CD4-positive, alpha-beta T cell (primary cell): ENCODE measurements around the gene SH3BGR. TPM values are rescaled to one million over a fixed set of nuclear protein-coding genes. Genes with fewer than 3 reads are reported as not detected.

Source experiments
- ATAC-seq: fragments of 200-7000 bp; cut with Tn5 transposase; one replicate; pipeline ENCODE4 v1.10.0; 2022; ENCODE audit warnings: mild to moderate bottlenecking; ENCODE audit not compliant: poor library complexity
- CTCF ChIA-PET: fragments of 350-600 bp; sonication (Branson Sonifier 250); formaldehyde crosslinking; loops from one replicate; lab custom pipeline; 2021; ENCODE audit warnings: antibody characterized with exemption, inconsistent platforms; lab: Charles Lee
- POLR2A ChIA-PET: fragments of 350-600 bp; sonication (Branson Sonifier 250); formaldehyde crosslinking; loops from one replicate; lab custom pipeline; 2021; ENCODE audit warnings: antibody characterized with exemption, inconsistent platforms; lab: Charles Lee
- DNase-seq, 14 experiments: peaks; one replicate each; pipeline ENCODE4 v3.0.0-alpha.2; 2013 to 2020; ENCODE audit warnings: mixed read lengths in 2 of 14
- H3K27ac ChIP-seq, 2 donors: one replicate each; pipeline versions ENCODE4 v1.5.1 to v1.7.0; 2013; ENCODE audit warnings: low read length in 2 of 2, low read depth in 1 of 2, mild to moderate bottlenecking in 1 of 2
- H3K27me3 ChIP-seq, 2 experiments: 1 replicate in 1 of 2; 2 replicates in 1 of 2; pipeline versions ENCODE4 v1.6.1 to v1.7.0; 2013; ENCODE audit warnings: low read length in 2 of 2, control low read depth in 1 of 2, mild to moderate bottlenecking in 1 of 2, moderate library complexity in 1 of 2; ENCODE audit not compliant: insufficient read depth in 2 of 2, control insufficient read depth in 1 of 2
- H3K36me3 ChIP-seq: one replicate; pipeline ENCODE4 v1.6.1; 2013; ENCODE audit warnings: low read length, control low read depth; ENCODE audit not compliant: insufficient read depth
- H3K4me1 ChIP-seq: one replicate; pipeline ENCODE4 v1.6.1; 2013; ENCODE audit warnings: low read length, control low read depth; ENCODE audit not compliant: insufficient read depth
- H3K4me3 ChIP-seq: one replicate; pipeline ENCODE4 v1.5.1; 2013; ENCODE audit warnings: mild to moderate bottlenecking, low read length, moderate library complexity
- H3K9me3 ChIP-seq, 2 experiments: 1 replicate in 1 of 2; 2 replicates in 1 of 2; pipeline versions ENCODE4 v1.6.1 to v1.7.0; 2013; ENCODE audit warnings: low read length in 2 of 2, mild to moderate bottlenecking in 2 of 2, control low read depth in 1 of 2, moderate library complexity in 1 of 2; ENCODE audit not compliant: control insufficient read depth in 1 of 2, insufficient read depth in 1 of 2
- H3K27ac Mint-ChIP-seq: one replicate; pipeline ENCODE4 v1.8.0; 2020; ENCODE audit warnings: mixed read lengths
- H3K27me3 Mint-ChIP-seq: one replicate; pipeline ENCODE4 v1.8.0; 2021; ENCODE audit warnings: mixed read lengths
- H3K36me3 Mint-ChIP-seq: one replicate; pipeline ENCODE4 v1.8.0; 2021; ENCODE audit warnings: low read depth, mixed read lengths
- H3K4me1 Mint-ChIP-seq: one replicate; pipeline ENCODE4 v1.8.0; 2021; ENCODE audit warnings: low read depth, mixed read lengths
- H3K4me3 Mint-ChIP-seq: one replicate; pipeline ENCODE4 v1.8.0; 2020; ENCODE audit warnings: mild to moderate bottlenecking, mixed read lengths
- H3K9me3 Mint-ChIP-seq: one replicate; pipeline ENCODE4 v1.8.0; 2020; ENCODE audit warnings: mixed read lengths
- intact Hi-C, 2 experiments: fragments of 100-400 bp; cut with DNase I in 1 of 2; cut with micrococcal nuclease in 1 of 2; formaldehyde crosslinking; loops; one replicate each; pipeline versions ENCODE4 v1.15.1 to v1.9.0; 2023 to 2025; cut with DNase I, micrococcal nuclease
- total RNA-seq, 174 experiments: library from RNA in 2 of 174; stranded (reverse) in 2 of 174; gene quantifications; one replicate each; pipeline ENCODE4 v1.2.3 and lab custom pipeline; 2021 to 2026
- TF ChIP-seq, protein P1 (sequence below): fragments of 200-600 bp; IDR thresholded peaks from one replicate; pipeline ENCODE4 v1.8.0; 2022; ENCODE audit warnings: antibody characterized with exemption, mild to moderate bottlenecking

The SH3BGR gene
- total RNA-seq, 2 experiments from 2014 or later: 0.63 to 0.87 TPM

DNA sequence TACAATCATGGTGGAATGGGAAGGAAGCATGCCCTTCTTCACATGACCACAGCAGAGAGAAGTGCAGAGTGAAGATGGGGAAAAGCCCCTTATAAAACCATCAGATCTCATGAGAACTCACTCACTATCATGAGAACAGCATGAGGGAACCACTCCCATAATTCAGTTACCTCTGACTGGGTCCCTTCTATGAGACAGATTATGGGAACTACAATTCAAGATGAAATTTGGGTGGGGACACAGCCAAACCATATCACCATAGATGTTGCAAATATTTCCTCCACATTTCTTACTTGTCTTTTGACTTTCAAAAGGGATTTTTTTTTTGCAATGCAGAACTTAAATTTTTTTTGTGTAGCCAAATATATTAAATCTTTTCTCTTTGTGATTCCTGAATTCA is 14.8 kb downstream of the SH3BGR start:
- Histone ChIP-seq H3K4me3 (no peak overlapping the region), H3K36me3 (no peaks in the 10 kb centered on the region), H3K27me3 (no peaks in the 10 kb centered on the region), H3K4me1 (no peaks in the 10 kb centered on the region), H3K27ac (no peak overlapping the region), H3K9me3 (no peaks in the 10 kb centered on the region)
- Mint-ChIP-seq H3K4me3 (no peak overlapping the region), H3K27ac (no peak overlapping the region), H3K9me3 (no peaks in the 10 kb centered on the region), H3K36me3 (no peaks in the 10 kb centered on the region), H3K27me3 (no peaks in the 10 kb centered on the region), H3K4me1 (no peaks in the 10 kb centered on the region)
- ChIA-PET CTCF (no interaction called here), POLR2A (no interaction called here)
- DNase-seq (no peak), ATAC-seq (no peak)
- intact Hi-C loops: no loop called here
- TF ChIP-seq, protein P1, sequence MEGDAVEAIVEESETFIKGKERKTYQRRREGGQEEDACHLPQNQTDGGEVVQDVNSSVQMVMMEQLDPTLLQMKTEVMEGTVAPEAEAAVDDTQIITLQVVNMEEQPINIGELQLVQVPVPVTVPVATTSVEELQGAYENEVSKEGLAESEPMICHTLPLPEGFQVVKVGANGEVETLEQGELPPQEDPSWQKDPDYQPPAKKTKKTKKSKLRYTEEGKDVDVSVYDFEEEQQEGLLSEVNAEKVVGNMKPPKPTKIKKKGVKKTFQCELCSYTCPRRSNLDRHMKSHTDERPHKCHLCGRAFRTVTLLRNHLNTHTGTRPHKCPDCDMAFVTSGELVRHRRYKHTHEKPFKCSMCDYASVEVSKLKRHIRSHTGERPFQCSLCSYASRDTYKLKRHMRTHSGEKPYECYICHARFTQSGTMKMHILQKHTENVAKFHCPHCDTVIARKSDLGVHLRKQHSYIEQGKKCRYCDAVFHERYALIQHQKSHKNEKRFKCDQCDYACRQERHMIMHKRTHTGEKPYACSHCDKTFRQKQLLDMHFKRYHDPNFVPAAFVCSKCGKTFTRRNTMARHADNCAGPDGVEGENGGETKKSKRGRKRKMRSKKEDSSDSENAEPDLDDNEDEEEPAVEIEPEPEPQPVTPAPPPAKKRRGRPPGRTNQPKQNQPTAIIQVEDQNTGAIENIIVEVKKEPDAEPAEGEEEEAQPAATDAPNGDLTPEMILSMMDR: no peak

DNA sequence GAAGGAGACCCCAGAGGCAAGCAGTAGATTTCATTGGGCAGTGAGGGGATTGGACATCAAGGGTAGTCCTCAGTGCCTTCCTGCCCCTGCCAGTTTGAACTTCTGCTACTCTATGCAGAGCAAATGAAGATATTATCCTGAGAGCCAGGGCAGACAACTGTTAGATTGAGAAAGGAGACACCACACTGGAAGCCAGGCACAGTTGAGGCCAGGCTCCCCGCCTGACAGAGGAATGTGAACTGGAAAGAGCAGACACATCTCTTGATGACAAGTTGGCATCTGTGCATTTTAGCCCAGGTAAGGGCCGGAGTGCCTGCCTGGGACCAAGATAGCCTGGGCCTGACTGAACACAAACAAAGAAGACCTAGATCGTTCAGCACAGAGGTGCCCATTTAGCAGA is 16.0 kb downstream of the SH3BGR start:
- H3K27me3 Mint-ChIP-seq: no peaks in the 10 kb centered on the region
- DNase-seq: no peak
- H3K27ac ChIP-seq: no peak overlapping the region
- H3K4me1 Mint-ChIP-seq: no peaks in the 10 kb centered on the region
- H3K36me3 Mint-ChIP-seq: no peaks in the 10 kb centered on the region
- H3K4me3 ChIP-seq: no peak overlapping the region
- no peaks in the 10 kb centered on the region for H3K27me3 ChIP-seq
- no peaks in the 10 kb centered on the region for H3K36me3 ChIP-seq
- intact Hi-C loops: no loop called here
- ChIA-PET POLR2A (no interaction called here), CTCF (no interaction called here)
- no peaks in the 10 kb centered on the region for H3K4me1 ChIP-seq
- H3K9me3 Mint-ChIP-seq: no peaks in the 10 kb centered on the region
- TF ChIP-seq, protein P1: no peak
- no peak overlapping the region for H3K4me3 Mint-ChIP-seq
- no peaks in the 10 kb centered on the region for H3K9me3 ChIP-seq
- no peak for ATAC-seq
- H3K27ac Mint-ChIP-seq: no peak overlapping the region

GRCh38 chr21:39468559-39468958 is 16.8 kb downstream of the SH3BGR start:
- intact Hi-C loops: no loop called here
- ChIA-PET CTCF (no interaction called here), POLR2A (no interaction called here)
- no peaks in the 10 kb centered on the region for H3K27me3 ChIP-seq
- Mint-ChIP-seq H3K36me3 (no peaks in the 10 kb centered on the region), H3K9me3 (no peaks in the 10 kb centered on the region), H3K27ac (no peak overlapping the region), H3K4me1 (no peaks in the 10 kb centered on the region), H3K27me3 (no peaks in the 10 kb centered on the region), H3K4me3 (no peak overlapping the region)
- TF ChIP-seq, protein P1: no peak
- no peak overlapping the region for H3K27ac ChIP-seq
- H3K36me3 ChIP-seq: no peaks in the 10 kb centered on the region
- H3K4me1 ChIP-seq: no peaks in the 10 kb centered on the region
- DNase-seq (no peak), ATAC-seq (no peak)
- H3K4me3 ChIP-seq: no peak overlapping the region
- no peaks in the 10 kb centered on the region for H3K9me3 ChIP-seq
